WTC11 (cell line): ENCODE data around the gene AZIN2. TPM values are rescaled to one million over a fixed set of nuclear protein-coding genes. Genes with fewer than 3 reads are reported as not detected.

ENCODE experiments used
- ATAC-seq: fragments of 200-7000 bp; cut with Tn5 transposase; 2 replicates; pipeline ENCODE4 v1.10.0; 2021; ENCODE audit warnings: mild to moderate bottlenecking, moderate library complexity
- CTCF ChIA-PET: fragments of 300-600 bp; sonication (Branson Sonifier 250); formaldehyde crosslinking; loops from one replicate; lab custom pipeline; 2021; ENCODE audit warnings: antibody characterized with exemption; lab: Charles Lee
- POLR2A ChIA-PET: fragments of 350-600 bp; sonication (Branson Sonifier 250); formaldehyde crosslinking; loops from one replicate; lab custom pipeline; 2021; ENCODE audit warnings: antibody characterized with exemption; lab: Charles Lee
- DNase-seq: peaks from one replicate; pipeline ENCODE4 v3.0.0; 2021; ENCODE audit warnings: low spot score
- H3K27ac Mint-ChIP-seq: 2 replicates; pipeline ENCODE4 v1.8.0; 2021; ENCODE audit warnings: mixed read lengths
- H3K27me3 Mint-ChIP-seq: 2 replicates; pipeline ENCODE4 v1.8.0; 2021; ENCODE audit warnings: low read depth, mild to moderate bottlenecking, moderate library complexity, mixed read lengths
- H3K36me3 Mint-ChIP-seq: 2 replicates; pipeline ENCODE4 v1.8.0; 2021; ENCODE audit warnings: mixed read lengths
- H3K4me1 Mint-ChIP-seq: 2 replicates; pipeline ENCODE4 v1.8.0; 2022; ENCODE audit warnings: mixed read lengths
- H3K4me3 Mint-ChIP-seq: 2 replicates; pipeline ENCODE4 v1.8.0; 2021; ENCODE audit warnings: mild to moderate bottlenecking, moderate library complexity, mixed read lengths
- H3K9me3 Mint-ChIP-seq: 2 replicates; pipeline ENCODE4 v1.8.0; 2021; ENCODE audit warnings: mixed read lengths
- ESRRA ChIP-seq: sonication (generic); formaldehyde crosslinking; IDR thresholded peaks from 2 replicates; pipeline ENCODE4 v1.8.1; 2022; ENCODE audit warnings: mild to moderate bottlenecking, missing genetic modification reagents, borderline replicate concordance
- FOXK1 ChIP-seq: sonication (generic); formaldehyde crosslinking; IDR thresholded peaks from 2 replicates; pipeline ENCODE4 v1.8.0; 2022; ENCODE audit warnings: mild to moderate bottlenecking, moderate library complexity, missing genetic modification reagents
- JUN ChIP-seq: sonication (generic); formaldehyde crosslinking; IDR thresholded peaks from 2 replicates; pipeline ENCODE4 v1.8.0; 2023; ENCODE audit warnings: mild to moderate bottlenecking, missing genetic modification reagents
- NR2C2 ChIP-seq: sonication (generic); formaldehyde crosslinking; IDR thresholded peaks from 2 replicates; pipeline ENCODE4 v1.8.0; 2022; ENCODE audit warnings: mild to moderate bottlenecking, missing genetic modification reagents
- TEAD1 ChIP-seq: sonication (generic); formaldehyde crosslinking; IDR thresholded peaks from 2 replicates; pipeline ENCODE4 v1.8.0; 2022; ENCODE audit warnings: mild to moderate bottlenecking, missing genetic modification reagents
- ZNF416 ChIP-seq: fragments of 250-450 bp; sonication (Bioruptor Pico); IDR thresholded peaks from 2 replicates; pipeline ENCODE4 v1.9.0; 2021; ENCODE audit warnings: mild to moderate bottlenecking, inconsistent platforms
- ZNF423 ChIP-seq: fragments of 250-450 bp; sonication (Bioruptor Pico); IDR thresholded peaks from 2 replicates; pipeline ENCODE4 v2.1.2; 2022; ENCODE audit warnings: mild to moderate bottlenecking, moderate library complexity
- total RNA-seq: library from RNA; stranded (reverse); gene quantifications from 3 replicates; pipeline ENCODE4 v1.2.3, GENCODE V29; 2021
- TF ChIP-seq, protein P1 (sequence below): fragments of 200-600 bp; IDR thresholded peaks from 2 replicates; pipeline ENCODE4 v1.8.0; 2022; ENCODE audit warnings: antibody characterized with exemption
- TF ChIP-seq, protein P2 (sequence below): sonication (generic); formaldehyde crosslinking; conservative IDR thresholded peaks from 2 replicates; pipeline ENCODE4 v1.8.1; 2023; ENCODE audit warnings: mild to moderate bottlenecking, low read depth, missing genetic modification reagents, moderate library complexity
- TF ChIP-seq, protein P3 (sequence below): sonication (generic); formaldehyde crosslinking; IDR thresholded peaks from 2 replicates; pipeline ENCODE4 v1.8.0; 2023; ENCODE audit warnings: mild to moderate bottlenecking, missing genetic modification reagents
- TF ChIP-seq, protein P4 (sequence below): sonication (generic); formaldehyde crosslinking; IDR thresholded peaks from 2 replicates; pipeline ENCODE4 v1.8.1; 2023; ENCODE audit warnings: mild to moderate bottlenecking, missing genetic modification reagents, borderline replicate concordance
- TF ChIP-seq, protein P5 (sequence below): sonication (generic); formaldehyde crosslinking; IDR thresholded peaks from 2 replicates; pipeline ENCODE4 v1.8.0; 2022; ENCODE audit warnings: mild to moderate bottlenecking, missing genetic modification reagents
- TF ChIP-seq, protein P6 (sequence below): sonication (generic); formaldehyde crosslinking; IDR thresholded peaks from 2 replicates; pipeline ENCODE4 v1.8.1; 2022; ENCODE audit warnings: missing genetic modification reagents, borderline replicate concordance
- TF ChIP-seq, protein P7 (sequence below): sonication (generic); formaldehyde crosslinking; IDR thresholded peaks from 2 replicates; pipeline ENCODE4 v1.8.0; 2022; ENCODE audit warnings: mild to moderate bottlenecking, missing genetic modification reagents
- TF ChIP-seq, protein P8 (sequence below): sonication (generic); formaldehyde crosslinking; IDR thresholded peaks from 2 replicates; pipeline ENCODE4 v1.8.1; 2023; ENCODE audit warnings: mild to moderate bottlenecking, moderate library complexity, missing genetic modification reagents
- TF ChIP-seq, protein P9 (sequence below): sonication (generic); formaldehyde crosslinking; IDR thresholded peaks from 2 replicates; pipeline ENCODE4 v1.8.1; 2023; ENCODE audit warnings: mild to moderate bottlenecking, missing genetic modification reagents

Gene AZIN2
- total RNA-seq, 1 experiment from 2014 or later = 1.7 TPM

DNA sequence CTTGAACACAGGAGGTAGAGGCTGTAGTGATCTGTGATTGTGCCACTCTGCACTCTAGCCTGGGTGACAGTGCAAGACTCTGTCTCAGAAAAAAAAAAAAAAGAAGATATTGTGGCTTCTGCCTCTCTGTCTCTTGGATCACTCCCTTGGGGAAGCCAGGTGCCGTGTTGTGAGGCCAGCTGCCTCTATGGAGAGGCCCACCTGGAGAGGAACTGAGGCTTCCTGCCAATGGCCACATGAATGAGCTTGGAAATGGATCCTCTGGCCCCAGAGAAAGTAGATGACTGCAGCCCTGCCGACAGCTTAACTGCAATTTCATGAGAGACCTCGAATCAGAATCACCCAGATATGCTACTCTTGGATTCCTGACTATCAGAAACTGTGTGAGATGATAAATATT, 24.5 kb upstream of the AZIN2 start (continued):
- no peak for TF ChIP-seq FOXK1 (CRISPR knock-in tag)
- TF ChIP-seq, protein P1, sequence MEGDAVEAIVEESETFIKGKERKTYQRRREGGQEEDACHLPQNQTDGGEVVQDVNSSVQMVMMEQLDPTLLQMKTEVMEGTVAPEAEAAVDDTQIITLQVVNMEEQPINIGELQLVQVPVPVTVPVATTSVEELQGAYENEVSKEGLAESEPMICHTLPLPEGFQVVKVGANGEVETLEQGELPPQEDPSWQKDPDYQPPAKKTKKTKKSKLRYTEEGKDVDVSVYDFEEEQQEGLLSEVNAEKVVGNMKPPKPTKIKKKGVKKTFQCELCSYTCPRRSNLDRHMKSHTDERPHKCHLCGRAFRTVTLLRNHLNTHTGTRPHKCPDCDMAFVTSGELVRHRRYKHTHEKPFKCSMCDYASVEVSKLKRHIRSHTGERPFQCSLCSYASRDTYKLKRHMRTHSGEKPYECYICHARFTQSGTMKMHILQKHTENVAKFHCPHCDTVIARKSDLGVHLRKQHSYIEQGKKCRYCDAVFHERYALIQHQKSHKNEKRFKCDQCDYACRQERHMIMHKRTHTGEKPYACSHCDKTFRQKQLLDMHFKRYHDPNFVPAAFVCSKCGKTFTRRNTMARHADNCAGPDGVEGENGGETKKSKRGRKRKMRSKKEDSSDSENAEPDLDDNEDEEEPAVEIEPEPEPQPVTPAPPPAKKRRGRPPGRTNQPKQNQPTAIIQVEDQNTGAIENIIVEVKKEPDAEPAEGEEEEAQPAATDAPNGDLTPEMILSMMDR = no peak
- no peak for TF ChIP-seq NR2C2 (CRISPR knock-in tag)
- no peak for TF ChIP-seq ZNF416 (CRISPR knock-in tag)
- TF ChIP-seq, protein P2, sequence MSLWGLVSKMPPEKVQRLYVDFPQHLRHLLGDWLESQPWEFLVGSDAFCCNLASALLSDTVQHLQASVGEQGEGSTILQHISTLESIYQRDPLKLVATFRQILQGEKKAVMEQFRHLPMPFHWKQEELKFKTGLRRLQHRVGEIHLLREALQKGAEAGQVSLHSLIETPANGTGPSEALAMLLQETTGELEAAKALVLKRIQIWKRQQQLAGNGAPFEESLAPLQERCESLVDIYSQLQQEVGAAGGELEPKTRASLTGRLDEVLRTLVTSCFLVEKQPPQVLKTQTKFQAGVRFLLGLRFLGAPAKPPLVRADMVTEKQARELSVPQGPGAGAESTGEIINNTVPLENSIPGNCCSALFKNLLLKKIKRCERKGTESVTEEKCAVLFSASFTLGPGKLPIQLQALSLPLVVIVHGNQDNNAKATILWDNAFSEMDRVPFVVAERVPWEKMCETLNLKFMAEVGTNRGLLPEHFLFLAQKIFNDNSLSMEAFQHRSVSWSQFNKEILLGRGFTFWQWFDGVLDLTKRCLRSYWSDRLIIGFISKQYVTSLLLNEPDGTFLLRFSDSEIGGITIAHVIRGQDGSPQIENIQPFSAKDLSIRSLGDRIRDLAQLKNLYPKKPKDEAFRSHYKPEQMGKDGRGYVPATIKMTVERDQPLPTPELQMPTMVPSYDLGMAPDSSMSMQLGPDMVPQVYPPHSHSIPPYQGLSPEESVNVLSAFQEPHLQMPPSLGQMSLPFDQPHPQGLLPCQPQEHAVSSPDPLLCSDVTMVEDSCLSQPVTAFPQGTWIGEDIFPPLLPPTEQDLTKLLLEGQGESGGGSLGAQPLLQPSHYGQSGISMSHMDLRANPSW (CRISPR knock-in tag) = no peak
- no peak for TF ChIP-seq TEAD1
- TF ChIP-seq, protein P3, sequence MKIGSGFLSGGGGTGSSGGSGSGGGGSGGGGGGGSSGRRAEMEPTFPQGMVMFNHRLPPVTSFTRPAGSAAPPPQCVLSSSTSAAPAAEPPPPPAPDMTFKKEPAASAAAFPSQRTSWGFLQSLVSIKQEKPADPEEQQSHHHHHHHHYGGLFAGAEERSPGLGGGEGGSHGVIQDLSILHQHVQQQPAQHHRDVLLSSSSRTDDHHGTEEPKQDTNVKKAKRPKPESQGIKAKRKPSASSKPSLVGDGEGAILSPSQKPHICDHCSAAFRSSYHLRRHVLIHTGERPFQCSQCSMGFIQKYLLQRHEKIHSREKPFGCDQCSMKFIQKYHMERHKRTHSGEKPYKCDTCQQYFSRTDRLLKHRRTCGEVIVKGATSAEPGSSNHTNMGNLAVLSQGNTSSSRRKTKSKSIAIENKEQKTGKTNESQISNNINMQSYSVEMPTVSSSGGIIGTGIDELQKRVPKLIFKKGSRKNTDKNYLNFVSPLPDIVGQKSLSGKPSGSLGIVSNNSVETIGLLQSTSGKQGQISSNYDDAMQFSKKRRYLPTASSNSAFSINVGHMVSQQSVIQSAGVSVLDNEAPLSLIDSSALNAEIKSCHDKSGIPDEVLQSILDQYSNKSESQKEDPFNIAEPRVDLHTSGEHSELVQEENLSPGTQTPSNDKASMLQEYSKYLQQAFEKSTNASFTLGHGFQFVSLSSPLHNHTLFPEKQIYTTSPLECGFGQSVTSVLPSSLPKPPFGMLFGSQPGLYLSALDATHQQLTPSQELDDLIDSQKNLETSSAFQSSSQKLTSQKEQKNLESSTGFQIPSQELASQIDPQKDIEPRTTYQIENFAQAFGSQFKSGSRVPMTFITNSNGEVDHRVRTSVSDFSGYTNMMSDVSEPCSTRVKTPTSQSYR (CRISPR knock-in tag) = no peak
- TF ChIP-seq, protein P4, sequence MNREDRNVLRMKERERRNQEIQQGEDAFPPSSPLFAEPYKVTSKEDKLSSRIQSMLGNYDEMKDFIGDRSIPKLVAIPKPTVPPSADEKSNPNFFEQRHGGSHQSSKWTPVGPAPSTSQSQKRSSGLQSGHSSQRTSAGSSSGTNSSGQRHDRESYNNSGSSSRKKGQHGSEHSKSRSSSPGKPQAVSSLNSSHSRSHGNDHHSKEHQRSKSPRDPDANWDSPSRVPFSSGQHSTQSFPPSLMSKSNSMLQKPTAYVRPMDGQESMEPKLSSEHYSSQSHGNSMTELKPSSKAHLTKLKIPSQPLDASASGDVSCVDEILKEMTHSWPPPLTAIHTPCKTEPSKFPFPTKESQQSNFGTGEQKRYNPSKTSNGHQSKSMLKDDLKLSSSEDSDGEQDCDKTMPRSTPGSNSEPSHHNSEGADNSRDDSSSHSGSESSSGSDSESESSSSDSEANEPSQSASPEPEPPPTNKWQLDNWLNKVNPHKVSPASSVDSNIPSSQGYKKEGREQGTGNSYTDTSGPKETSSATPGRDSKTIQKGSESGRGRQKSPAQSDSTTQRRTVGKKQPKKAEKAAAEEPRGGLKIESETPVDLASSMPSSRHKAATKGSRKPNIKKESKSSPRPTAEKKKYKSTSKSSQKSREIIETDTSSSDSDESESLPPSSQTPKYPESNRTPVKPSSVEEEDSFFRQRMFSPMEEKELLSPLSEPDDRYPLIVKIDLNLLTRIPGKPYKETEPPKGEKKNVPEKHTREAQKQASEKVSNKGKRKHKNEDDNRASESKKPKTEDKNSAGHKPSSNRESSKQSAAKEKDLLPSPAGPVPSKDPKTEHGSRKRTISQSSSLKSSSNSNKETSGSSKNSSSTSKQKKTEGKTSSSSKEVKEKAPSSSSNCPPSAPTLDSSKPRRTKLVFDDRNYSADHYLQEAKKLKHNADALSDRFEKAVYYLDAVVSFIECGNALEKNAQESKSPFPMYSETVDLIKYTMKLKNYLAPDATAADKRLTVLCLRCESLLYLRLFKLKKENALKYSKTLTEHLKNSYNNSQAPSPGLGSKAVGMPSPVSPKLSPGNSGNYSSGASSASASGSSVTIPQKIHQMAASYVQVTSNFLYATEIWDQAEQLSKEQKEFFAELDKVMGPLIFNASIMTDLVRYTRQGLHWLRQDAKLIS = no peak
- TF ChIP-seq, protein P5, sequence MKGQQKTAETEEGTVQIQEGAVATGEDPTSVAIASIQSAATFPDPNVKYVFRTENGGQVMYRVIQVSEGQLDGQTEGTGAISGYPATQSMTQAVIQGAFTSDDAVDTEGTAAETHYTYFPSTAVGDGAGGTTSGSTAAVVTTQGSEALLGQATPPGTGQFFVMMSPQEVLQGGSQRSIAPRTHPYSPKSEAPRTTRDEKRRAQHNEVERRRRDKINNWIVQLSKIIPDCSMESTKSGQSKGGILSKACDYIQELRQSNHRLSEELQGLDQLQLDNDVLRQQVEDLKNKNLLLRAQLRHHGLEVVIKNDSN (CRISPR knock-in tag) = no peak
- TF ChIP-seq, protein P6, sequence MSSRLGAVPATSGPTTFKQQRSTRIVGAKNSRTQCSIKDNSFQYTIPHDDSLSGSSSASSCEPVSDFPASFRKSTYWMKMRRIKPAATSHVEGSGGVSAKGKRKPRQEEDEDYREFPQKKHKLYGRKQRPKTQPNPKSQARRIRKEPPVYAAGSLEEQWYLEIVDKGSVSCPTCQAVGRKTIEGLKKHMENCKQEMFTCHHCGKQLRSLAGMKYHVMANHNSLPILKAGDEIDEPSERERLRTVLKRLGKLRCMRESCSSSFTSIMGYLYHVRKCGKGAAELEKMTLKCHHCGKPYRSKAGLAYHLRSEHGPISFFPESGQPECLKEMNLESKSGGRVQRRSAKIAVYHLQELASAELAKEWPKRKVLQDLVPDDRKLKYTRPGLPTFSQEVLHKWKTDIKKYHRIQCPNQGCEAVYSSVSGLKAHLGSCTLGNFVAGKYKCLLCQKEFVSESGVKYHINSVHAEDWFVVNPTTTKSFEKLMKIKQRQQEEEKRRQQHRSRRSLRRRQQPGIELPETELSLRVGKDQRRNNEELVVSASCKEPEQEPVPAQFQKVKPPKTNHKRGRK = no peak

DNA sequence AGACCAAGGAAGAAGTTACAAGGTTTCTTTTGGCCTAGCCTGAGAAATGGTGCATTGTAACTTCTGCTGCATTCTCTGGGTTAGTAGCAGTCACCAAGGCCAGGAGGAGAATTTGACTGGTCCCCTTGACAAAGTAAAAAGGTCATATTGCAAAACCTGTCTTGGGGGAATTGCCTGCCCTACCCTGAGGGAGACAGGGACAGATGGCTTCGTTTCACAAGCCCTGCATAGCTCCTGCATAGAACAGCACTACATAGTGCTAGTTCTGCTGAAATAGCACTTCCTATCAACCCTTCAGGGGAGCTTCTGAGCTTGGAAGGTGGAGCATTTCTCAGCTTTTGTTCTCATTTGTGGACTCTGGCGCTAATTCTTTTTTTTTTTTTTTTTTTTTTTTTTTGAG, 23.9 kb upstream of the AZIN2 start:
- POLR2A ChIA-PET = interaction anchor here (0.6 kb wide), 1 partner anchor 186 kb away, joined by 7 read pairs; no protein-coding TSS in a partner anchor
- Mint-ChIP-seq H3K36me3 (peaks cover 6% of the 10 kb centered on the region), H3K27me3 (peaks cover 17% of the 10 kb centered on the region), H3K4me1 (no peaks in the 10 kb centered on the region), H3K4me3 (no peak overlapping the region), H3K27ac (no peak overlapping the region), H3K9me3 (peaks cover 20% of the 10 kb centered on the region)
- CTCF ChIA-PET = interaction anchor here (0.7 to 4.5 kb wide), 4 partner anchors 23 to 165 kb away, joined by 3 to 34 read pairs (median 4); no protein-coding TSS in a partner anchor
- ATAC-seq (no peak), DNase-seq (no peak)
- TF ChIP-seq ESRRA (CRISPR knock-in tag) = no peak
- TF ChIP-seq, protein P7, sequence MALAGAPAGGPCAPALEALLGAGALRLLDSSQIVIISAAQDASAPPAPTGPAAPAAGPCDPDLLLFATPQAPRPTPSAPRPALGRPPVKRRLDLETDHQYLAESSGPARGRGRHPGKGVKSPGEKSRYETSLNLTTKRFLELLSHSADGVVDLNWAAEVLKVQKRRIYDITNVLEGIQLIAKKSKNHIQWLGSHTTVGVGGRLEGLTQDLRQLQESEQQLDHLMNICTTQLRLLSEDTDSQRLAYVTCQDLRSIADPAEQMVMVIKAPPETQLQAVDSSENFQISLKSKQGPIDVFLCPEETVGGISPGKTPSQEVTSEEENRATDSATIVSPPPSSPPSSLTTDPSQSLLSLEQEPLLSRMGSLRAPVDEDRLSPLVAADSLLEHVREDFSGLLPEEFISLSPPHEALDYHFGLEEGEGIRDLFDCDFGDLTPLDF (CRISPR knock-in tag) = no peak
- no peak for TF ChIP-seq ZNF423 (CRISPR knock-in tag)
- no peak for TF ChIP-seq JUN
- TF ChIP-seq, protein P8, sequence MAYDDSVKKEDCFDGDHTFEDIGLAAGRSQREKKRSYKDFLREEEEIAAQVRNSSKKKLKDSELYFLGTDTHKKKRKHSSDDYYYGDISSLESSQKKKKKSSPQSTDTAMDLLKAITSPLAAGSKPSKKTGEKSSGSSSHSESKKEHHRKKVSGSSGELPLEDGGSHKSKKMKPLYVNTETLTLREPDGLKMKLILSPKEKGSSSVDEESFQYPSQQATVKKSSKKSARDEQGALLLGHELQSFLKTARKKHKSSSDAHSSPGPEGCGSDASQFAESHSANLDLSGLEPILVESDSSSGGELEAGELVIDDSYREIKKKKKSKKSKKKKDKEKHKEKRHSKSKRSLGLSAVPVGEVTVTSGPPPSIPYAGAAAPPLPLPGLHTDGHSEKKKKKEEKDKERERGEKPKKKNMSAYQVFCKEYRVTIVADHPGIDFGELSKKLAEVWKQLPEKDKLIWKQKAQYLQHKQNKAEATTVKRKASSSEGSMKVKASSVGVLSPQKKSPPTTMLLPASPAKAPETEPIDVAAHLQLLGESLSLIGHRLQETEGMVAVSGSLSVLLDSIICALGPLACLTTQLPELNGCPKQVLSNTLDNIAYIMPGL (CRISPR knock-in tag) = no peak
- TF ChIP-seq, protein P9, sequence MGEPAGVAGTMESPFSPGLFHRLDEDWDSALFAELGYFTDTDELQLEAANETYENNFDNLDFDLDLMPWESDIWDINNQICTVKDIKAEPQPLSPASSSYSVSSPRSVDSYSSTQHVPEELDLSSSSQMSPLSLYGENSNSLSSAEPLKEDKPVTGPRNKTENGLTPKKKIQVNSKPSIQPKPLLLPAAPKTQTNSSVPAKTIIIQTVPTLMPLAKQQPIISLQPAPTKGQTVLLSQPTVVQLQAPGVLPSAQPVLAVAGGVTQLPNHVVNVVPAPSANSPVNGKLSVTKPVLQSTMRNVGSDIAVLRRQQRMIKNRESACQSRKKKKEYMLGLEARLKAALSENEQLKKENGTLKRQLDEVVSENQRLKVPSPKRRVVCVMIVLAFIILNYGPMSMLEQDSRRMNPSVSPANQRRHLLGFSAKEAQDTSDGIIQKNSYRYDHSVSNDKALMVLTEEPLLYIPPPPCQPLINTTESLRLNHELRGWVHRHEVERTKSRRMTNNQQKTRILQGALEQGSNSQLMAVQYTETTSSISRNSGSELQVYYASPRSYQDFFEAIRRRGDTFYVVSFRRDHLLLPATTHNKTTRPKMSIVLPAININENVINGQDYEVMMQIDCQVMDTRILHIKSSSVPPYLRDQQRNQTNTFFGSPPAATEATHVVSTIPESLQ (CRISPR knock-in tag) = no peak
